Measurements from ENCODE around the gene UIMC1. TPM values are rescaled to one million over a fixed set of nuclear protein-coding genes. Genes with fewer than 3 reads are reported as not detected.
"Not testable (repeated sequence)": the region's sequence is repeated elsewhere in the genome, so short reads cannot be mapped to it uniquely, and the experiment has no call there.

The UIMC1 gene
- total and polyA plus RNA-seq, 2 of the 13 experiments (the other 11 are each of a cell fraction or from before 2014, with no cell fraction given): 18.9 to 32.7 TPM

DNA sequence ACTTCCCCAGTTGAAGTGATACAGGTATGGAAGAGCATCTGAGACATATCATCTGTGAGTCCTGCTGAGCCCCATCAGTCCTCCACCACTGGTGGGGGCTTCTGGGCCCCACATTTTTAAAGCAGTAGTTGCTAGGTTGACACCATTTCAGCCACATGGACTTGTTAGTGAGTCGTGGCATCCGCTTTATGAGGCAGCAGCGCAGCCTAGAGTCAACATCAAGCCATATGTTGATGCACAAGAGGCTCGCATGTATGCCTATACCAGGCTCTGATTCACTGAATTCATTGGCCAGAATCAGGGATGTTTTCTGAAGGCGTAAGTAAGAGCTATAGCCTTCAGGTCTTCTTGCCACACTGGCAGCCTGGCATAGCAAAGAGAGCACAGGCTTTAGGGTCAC, 42.7 kb upstream of the UIMC1 start:
- in situ Hi-C loops (cut with HindIII; ENCODE audit: extremely low pct_ligation_motif_present, low pct_unique_long_range_greater_than_20kb): no loop called here
- Histone ChIP-seq H2AFZ (ENCODE audit: low read length) (no peak overlapping the region), H3K4me1 (ENCODE audit: insufficient read depth, low read length) (no peaks in the 10 kb centered on the region), H3K27me3 (ENCODE audit: control insufficient read depth in 1 of 2, insufficient read depth in 2 of 2, low read length in 2 of 2) (no peaks in the 10 kb centered on the region), H3K9me3 (ENCODE audit: low read length) (no peaks in the 10 kb centered on the region), H3K27ac (ENCODE audit: extremely low read length, insufficient read depth, low read length) (no peak overlapping the region), H3K9ac (ENCODE audit: insufficient read depth, low read depth, low read length) (no peak overlapping the region), H4K20me1 (ENCODE audit: insufficient read depth, low read length) (no peaks in the 10 kb centered on the region), H3K36me3 (replicated peaks in 1 of 2; ENCODE audit: control insufficient read depth in 1 of 2, insufficient read depth in 2 of 2, low read length in 2 of 2) (peaks cover 8 to 45% of the 10 kb centered on the region in 2 experiments; a peak in 4 of 5 replicates), H3K4me2 (ENCODE audit: low read depth, low read length) (no peak overlapping the region), H3K79me2 (ENCODE audit: insufficient read depth, low read length) (no peaks in the 10 kb centered on the region), H3K4me3 (replicated peaks in 1 of 3; ENCODE audit: insufficient read depth in 1 of 3, low read depth in 2 of 3, low read length in 3 of 3) (no peak overlapping the region)
- no TSS peak for BruUV-seq (replicated peaks)
- 95% methylated on average over 5 of the region's 5 CpGs for WGBS (ENCODE audit: low lambda C conversion rate)
- ATAC-seq (no peak), FAIRE-seq (no peak), DNase-seq (ENCODE audit: low spot score) (no peak)
- TF ChIP-seq STAG1 (CRISPR knock-in tag; IDR thresholded peaks at IDR 0.05) (peak; percentile 18; the same call in 1 of the 2 replicates), ZNF766 (CRISPR knock-in tag; IDR thresholded peaks at IDR 0.05; ENCODE audit: borderline replicate concordance) (no peak)
- ChIA-PET CTCF (ENCODE audit: low intra/inter-chr PET ratio, low total read pairs) (no interaction called here), POLR2A (no interaction called here)
- intact Hi-C loops (cut with micrococcal nuclease; ENCODE audit: unreplicated experiment): no loop called here

DNA sequence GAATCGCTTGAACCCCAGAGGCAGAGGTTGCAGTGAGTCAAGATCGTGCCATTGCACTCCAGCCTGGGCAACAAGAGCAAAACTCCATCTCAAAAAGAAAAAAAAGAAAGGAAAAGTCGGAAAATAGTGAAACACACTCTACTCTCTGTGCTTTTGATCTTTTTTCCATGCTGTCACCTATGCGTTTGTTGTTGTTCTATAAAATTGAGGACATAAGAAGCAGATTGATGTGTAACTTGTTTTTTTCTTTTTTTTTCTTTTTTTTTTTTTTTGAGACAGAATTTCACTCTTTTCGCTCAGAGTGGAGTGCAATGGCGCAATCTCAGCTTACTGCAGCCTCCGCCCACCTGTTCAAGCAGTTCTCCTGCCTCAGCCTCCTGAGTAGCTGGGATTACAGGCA, 42.0 kb upstream of the UIMC1 start:
- intact Hi-C loops (cut with micrococcal nuclease; ENCODE audit: unreplicated experiment); BruUV-seq (replicated peaks); H2AFZ ChIP-seq (ENCODE audit: low read length); CTCF ChIA-PET (ENCODE audit: low intra/inter-chr PET ratio, low total read pairs); H4K20me1 ChIP-seq (ENCODE audit: insufficient read depth, low read length); in situ Hi-C loops (cut with HindIII; ENCODE audit: extremely low pct_ligation_motif_present, low pct_unique_long_range_greater_than_20kb); H3K79me2 ChIP-seq (ENCODE audit: insufficient read depth, low read length); FAIRE-seq; H3K4me2 ChIP-seq (ENCODE audit: low read depth, low read length); H3K27me3 ChIP-seq (ENCODE audit: control insufficient read depth in 1 of 2, insufficient read depth in 2 of 2, low read length in 2 of 2); H3K4me3 ChIP-seq (replicated peaks in 1 of 3; ENCODE audit: insufficient read depth in 1 of 3, low read depth in 2 of 3, low read length in 3 of 3); H3K27ac ChIP-seq (ENCODE audit: extremely low read length, insufficient read depth, low read length); POLR2A ChIA-PET; H3K4me1 ChIP-seq (ENCODE audit: insufficient read depth, low read length); ATAC-seq; H3K9me3 ChIP-seq (ENCODE audit: low read length); DNase-seq (ENCODE audit: low spot score); H3K9ac ChIP-seq (ENCODE audit: insufficient read depth, low read depth, low read length): not testable (repeated sequence)
- peaks cover 10 to 52% of the 10 kb centered on the region in 2 experiments; a peak in 4 of 5 replicates for H3K36me3 ChIP-seq (replicated peaks in 1 of 2; ENCODE audit: control insufficient read depth in 1 of 2, insufficient read depth in 2 of 2, low read length in 2 of 2)
- WGBS (ENCODE audit: low lambda C conversion rate): 96% methylated on average over 7 of the region's 7 CpGs

DNA sequence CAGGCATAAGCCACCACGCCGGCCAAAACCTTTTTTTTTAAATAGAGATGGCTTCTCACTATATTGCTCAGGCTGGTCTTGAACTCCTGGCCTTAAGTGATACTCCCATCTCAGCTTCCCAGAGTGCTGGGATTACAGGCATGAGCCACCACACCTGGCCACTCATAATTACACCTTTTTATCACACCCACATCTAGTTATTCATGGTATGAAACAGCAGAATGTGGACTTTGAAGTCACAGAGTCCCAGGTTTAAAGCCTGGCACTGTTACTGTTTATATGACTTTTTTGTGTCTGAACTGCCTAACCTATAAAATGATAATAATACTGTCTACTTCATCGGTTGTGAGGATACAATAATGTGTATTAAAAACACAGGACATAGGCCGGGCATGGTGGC, 39.1 kb upstream of the UIMC1 start:
- Histone ChIP-seq H2AFZ (ENCODE audit: low read length) (no peak overlapping the region), H3K27ac (ENCODE audit: extremely low read length, insufficient read depth, low read length) (no peak overlapping the region), H4K20me1 (ENCODE audit: insufficient read depth, low read length) (no peaks in the 10 kb centered on the region), H3K9ac (ENCODE audit: insufficient read depth, low read depth, low read length) (no peak overlapping the region), H3K4me3 (replicated peaks in 1 of 3; ENCODE audit: insufficient read depth in 1 of 3, low read depth in 2 of 3, low read length in 3 of 3) (no peak overlapping the region), H3K4me2 (ENCODE audit: low read depth, low read length) (no peak overlapping the region), H3K27me3 (ENCODE audit: control insufficient read depth in 1 of 2, insufficient read depth in 2 of 2, low read length in 2 of 2) (no peaks in the 10 kb centered on the region; a peak in 1 of 5 replicates), H3K79me2 (ENCODE audit: insufficient read depth, low read length) (no peaks in the 10 kb centered on the region), H3K9me3 (ENCODE audit: low read length) (no peaks in the 10 kb centered on the region), H3K36me3 (replicated peaks in 1 of 2; ENCODE audit: control insufficient read depth in 1 of 2, insufficient read depth in 2 of 2, low read length in 2 of 2) (peaks cover 17 to 68% of the 10 kb centered on the region in 2 experiments), H3K4me1 (ENCODE audit: insufficient read depth, low read length) (no peaks in the 10 kb centered on the region)
- CTCF ChIA-PET (ENCODE audit: low intra/inter-chr PET ratio, low total read pairs): no interaction called here
- DNase-seq (ENCODE audit: low spot score) (no peak), FAIRE-seq (no peak), ATAC-seq (no peak)
- POLR2A ChIA-PET: no interaction called here
- no TSS peak for BruUV-seq (replicated peaks)
- 94% methylated on average over 4 of the region's 4 CpGs for WGBS (ENCODE audit: low lambda C conversion rate)
- in situ Hi-C loops (cut with HindIII; ENCODE audit: extremely low pct_ligation_motif_present, low pct_unique_long_range_greater_than_20kb) (no loop called here), intact Hi-C loops (cut with micrococcal nuclease; ENCODE audit: unreplicated experiment) (no loop called here)
- TF ChIP-seq, protein P1, sequence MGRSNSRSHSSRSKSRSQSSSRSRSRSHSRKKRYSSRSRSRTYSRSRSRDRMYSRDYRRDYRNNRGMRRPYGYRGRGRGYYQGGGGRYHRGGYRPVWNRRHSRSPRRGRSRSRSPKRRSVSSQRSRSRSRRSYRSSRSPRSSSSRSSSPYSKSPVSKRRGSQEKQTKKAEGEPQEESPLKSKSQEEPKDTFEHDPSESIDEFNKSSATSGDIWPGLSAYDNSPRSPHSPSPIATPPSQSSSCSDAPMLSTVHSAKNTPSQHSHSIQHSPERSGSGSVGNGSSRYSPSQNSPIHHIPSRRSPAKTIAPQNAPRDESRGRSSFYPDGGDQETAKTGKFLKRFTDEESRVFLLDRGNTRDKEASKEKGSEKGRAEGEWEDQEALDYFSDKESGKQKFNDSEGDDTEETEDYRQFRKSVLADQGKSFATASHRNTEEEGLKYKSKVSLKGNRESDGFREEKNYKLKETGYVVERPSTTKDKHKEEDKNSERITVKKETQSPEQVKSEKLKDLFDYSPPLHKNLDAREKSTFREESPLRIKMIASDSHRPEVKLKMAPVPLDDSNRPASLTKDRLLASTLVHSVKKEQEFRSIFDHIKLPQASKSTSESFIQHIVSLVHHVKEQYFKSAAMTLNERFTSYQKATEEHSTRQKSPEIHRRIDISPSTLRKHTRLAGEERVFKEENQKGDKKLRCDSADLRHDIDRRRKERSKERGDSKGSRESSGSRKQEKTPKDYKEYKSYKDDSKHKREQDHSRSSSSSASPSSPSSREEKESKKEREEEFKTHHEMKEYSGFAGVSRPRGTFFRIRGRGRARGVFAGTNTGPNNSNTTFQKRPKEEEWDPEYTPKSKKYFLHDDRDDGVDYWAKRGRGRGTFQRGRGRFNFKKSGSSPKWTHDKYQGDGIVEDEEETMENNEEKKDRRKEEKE (IDR thresholded peaks at IDR 0.05): no peak
- TF ChIP-seq, protein P2, sequence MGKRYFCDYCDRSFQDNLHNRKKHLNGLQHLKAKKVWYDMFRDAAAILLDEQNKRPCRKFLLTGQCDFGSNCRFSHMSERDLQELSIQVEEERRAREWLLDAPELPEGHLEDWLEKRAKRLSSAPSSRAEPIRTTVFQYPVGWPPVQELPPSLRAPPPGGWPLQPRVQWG (CRISPR knock-in tag; IDR thresholded peaks at IDR 0.05; ENCODE audit: borderline replicate concordance, low read depth): no peak
- TF ChIP-seq SMYD3 (CRISPR knock-in tag; IDR thresholded peaks at IDR 0.05): no peak
- TF ChIP-seq, protein P3, sequence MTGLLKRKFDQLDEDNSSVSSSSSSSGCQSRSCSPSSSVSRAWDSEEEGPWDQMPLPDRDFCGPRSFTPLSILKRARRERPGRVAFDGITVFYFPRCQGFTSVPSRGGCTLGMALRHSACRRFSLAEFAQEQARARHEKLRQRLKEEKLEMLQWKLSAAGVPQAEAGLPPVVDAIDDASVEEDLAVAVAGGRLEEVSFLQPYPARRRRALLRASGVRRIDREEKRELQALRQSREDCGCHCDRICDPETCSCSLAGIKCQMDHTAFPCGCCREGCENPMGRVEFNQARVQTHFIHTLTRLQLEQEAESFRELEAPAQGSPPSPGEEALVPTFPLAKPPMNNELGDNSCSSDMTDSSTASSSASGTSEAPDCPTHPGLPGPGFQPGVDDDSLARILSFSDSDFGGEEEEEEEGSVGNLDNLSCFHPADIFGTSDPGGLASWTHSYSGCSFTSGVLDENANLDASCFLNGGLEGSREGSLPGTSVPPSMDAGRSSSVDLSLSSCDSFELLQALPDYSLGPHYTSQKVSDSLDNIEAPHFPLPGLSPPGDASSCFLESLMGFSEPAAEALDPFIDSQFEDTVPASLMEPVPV (CRISPR knock-in tag; IDR thresholded peaks at IDR 0.05): no peak
